Mucosa of descending colon (tissue), 3 donors: ENCODE results near the gene RCOR3. TPM values are rescaled to one million over a fixed set of nuclear protein-coding genes. Genes with fewer than 3 reads are reported as not detected.
A peak's percentile ranks its signal among the peaks of the same experiment; 100 is the strongest.
"Not testable (repeated sequence)": the region's sequence is repeated elsewhere in the genome, so short reads cannot be mapped to it uniquely, and the experiment has no call there.

Experiments
- ATAC-seq: fragments of 200-7000 bp; cut with Tn5 transposase; one replicate; pipeline ENCODE4 v1.9.1; 2020; ENCODE audit warnings: mild to moderate bottlenecking, moderate library complexity
- DNase-seq, 3 donors: peaks; one replicate each; pipeline ENCODE4 v3.0.0-alpha.2; 2020
- H3K36me3 ChIP-seq: fragments of 200-600 bp; one replicate; pipeline ENCODE4 v1.8.0; 2021; ENCODE audit warnings: low read depth, mild to moderate bottlenecking
- H3K4me1 ChIP-seq: fragments of 200-600 bp; one replicate; pipeline ENCODE4 v1.8.0; 2021; ENCODE audit warnings: low read depth, mild to moderate bottlenecking
- H3K4me3 ChIP-seq: fragments of 200-600 bp; one replicate; pipeline ENCODE4 v1.8.0; 2021; ENCODE audit warnings: mild to moderate bottlenecking
- H3K9me3 ChIP-seq: fragments of 200-600 bp; one replicate; pipeline ENCODE4 v1.8.0; 2021; ENCODE audit warnings: mild to moderate bottlenecking
- intact Hi-C, 2 donors: fragments of 100-400 bp; cut with DNase I in 1 of 2; cut with micrococcal nuclease in 1 of 2; formaldehyde crosslinking; loops; one replicate each; pipeline versions ENCODE4 v1.11.0 to v1.11.1; 2022; cut with DNase I, micrococcal nuclease
- total RNA-seq, 3 donors: library from RNA; stranded (reverse); fragmentation: NEBNext Ultra II Directional in 2 of 3; extraction: Animal tissue kit (Norgen Biotek cat#: 25700) in 2 of 3; gene quantifications; one replicate each; pipeline versions ENCODE4 v1.2.1 to v1.2.4, GENCODE V29; 2021 to 2023
- TF ChIP-seq, protein P1 (sequence below): fragments of 200-600 bp; IDR thresholded peaks from one replicate; pipeline ENCODE4 v1.8.0; 2022; ENCODE audit warnings: antibody characterized with exemption, mild to moderate bottlenecking
- donor health status: DM: no; HTN: no; CAD: no; lungs with moderate emphysema.
- donor health status: DM: no; HTN: no; CAD: no.
- donor health status: DM: no; HTN: yes; CAD: no.

Gene RCOR3
- total RNA-seq, 3 donors from 2014 or later, result 41.1 to 68.0 (median 60.4) TPM

DNA sequence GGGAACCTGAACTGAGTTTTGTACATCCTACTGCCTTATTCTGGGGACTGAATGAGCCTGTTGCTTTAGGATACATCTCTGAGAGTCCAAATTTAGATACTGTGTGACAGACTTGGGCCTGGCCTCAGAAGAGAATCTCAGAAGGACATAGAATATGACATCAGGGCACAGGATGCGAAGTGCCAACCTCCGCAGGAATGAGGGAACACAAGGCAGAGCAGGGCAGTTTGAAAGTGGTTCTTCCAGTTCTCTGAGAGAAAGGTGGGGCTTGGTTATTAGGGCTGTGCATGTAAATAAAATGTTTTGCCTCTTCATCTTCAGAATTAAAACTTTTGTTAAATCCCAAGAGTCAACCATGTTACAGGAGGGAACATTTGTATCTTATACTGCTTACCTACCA is 90.6 kb downstream of the RCOR3 start:
- TF ChIP-seq, protein P1, sequence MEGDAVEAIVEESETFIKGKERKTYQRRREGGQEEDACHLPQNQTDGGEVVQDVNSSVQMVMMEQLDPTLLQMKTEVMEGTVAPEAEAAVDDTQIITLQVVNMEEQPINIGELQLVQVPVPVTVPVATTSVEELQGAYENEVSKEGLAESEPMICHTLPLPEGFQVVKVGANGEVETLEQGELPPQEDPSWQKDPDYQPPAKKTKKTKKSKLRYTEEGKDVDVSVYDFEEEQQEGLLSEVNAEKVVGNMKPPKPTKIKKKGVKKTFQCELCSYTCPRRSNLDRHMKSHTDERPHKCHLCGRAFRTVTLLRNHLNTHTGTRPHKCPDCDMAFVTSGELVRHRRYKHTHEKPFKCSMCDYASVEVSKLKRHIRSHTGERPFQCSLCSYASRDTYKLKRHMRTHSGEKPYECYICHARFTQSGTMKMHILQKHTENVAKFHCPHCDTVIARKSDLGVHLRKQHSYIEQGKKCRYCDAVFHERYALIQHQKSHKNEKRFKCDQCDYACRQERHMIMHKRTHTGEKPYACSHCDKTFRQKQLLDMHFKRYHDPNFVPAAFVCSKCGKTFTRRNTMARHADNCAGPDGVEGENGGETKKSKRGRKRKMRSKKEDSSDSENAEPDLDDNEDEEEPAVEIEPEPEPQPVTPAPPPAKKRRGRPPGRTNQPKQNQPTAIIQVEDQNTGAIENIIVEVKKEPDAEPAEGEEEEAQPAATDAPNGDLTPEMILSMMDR, result no peak
- peak in 1 of 3 donors; percentile 53 for DNase-seq
- no peaks in the 10 kb centered on the region for H3K36me3 ChIP-seq
- intact Hi-C loops, result no loop called here
- H3K4me3 ChIP-seq, result no peak overlapping the region
- H3K9me3 ChIP-seq, result no peaks in the 10 kb centered on the region
- peak; percentile 73 for ATAC-seq
- peaks cover 16% of the 10 kb centered on the region for H3K4me1 ChIP-seq

DNA sequence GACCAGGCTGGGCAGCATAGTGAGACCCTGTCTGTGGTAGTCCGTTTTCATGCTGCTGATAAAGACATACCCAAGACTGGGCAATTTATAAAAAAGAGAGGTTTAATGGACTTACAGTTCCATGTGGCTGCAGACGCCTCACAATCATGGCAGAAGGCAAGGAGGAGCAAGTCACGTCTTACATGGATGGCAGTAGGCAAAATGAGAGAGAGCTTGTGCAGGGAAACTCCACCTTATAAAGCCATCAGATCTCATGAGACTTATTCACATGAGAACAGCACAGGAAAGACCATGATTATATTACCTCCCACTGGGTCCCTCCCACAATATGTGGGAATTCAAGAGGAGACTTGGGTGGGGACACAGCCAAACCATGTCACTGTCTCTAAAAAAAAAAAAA is 92.9 kb downstream of the RCOR3 start:
- intact Hi-C loops, H3K4me3 ChIP-seq, DNase-seq, ATAC-seq, H3K36me3 ChIP-seq, H3K9me3 ChIP-seq: not testable (repeated sequence)
- H3K4me1 ChIP-seq, result peaks cover 16% of the 10 kb centered on the region

DNA sequence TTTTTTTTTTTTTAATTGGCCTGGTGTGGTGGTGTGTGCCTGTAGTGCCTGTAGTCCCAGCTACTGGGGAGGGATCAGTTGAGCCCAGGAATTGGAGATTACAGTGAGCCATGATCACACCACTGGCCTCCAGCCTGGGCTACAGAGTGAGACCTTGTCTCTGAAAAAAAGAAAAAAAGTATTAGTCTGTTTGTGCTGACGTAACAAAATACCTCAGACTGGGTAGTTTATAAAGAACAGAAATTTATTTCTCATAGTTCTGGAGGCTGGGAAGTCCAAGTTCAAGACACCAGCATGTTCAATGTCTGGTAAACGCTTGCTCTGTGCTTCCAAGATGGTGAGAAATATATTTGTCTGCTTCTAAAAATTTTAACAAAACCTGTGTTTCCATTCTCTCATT is 93.3 kb downstream of the RCOR3 start:
- peaks cover 14% of the 10 kb centered on the region for H3K4me1 ChIP-seq
- TF ChIP-seq, protein P1, result no peak

DNA sequence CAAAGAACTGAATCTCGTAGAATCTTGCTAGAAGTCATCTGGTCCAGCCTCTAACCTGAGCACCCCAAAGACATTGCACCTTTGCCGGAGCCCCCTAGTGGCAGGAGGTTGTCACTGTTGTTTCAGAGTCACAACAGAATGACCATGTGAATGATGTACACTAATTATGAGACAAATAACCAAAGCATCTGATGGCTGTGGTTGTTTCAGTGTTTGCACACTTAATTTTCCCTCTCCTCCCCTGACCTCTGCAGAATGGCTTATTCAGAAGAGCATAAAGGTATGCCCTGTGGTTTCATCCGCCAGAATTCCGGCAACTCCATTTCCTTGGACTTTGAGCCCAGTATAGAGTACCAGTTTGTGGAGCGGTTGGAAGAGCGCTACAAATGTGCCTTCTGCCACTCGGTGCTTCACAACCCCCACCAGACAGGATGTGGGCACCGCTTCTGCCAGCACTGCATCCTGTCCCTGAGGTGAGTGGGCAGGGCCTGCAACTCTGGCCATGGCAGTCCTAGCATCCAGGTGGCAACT is 93.9 kb downstream of the RCOR3 start:
- H3K4me1 ChIP-seq, result peaks cover 14% of the 10 kb centered on the region
- H3K9me3 ChIP-seq, result no peaks in the 10 kb centered on the region
- intact Hi-C loops, result no loop called here
- ATAC-seq (peak; percentile 84), DNase-seq (peak; percentile 67 to 80 (median 78))
- TF ChIP-seq, protein P1, result no peak
- no peak overlapping the region for H3K4me3 ChIP-seq
- H3K36me3 ChIP-seq, result no peaks in the 10 kb centered on the region

More for the DNA sequence above, 93.3 kb downstream of the RCOR3 start:
- Histone ChIP-seq H3K4me3 (no peak overlapping the region), H3K9me3 (no peaks in the 10 kb centered on the region), H3K36me3 (no peaks in the 10 kb centered on the region)
- intact Hi-C loops, result no loop called here
- ATAC-seq (no peak), DNase-seq (no peak)

DNA sequence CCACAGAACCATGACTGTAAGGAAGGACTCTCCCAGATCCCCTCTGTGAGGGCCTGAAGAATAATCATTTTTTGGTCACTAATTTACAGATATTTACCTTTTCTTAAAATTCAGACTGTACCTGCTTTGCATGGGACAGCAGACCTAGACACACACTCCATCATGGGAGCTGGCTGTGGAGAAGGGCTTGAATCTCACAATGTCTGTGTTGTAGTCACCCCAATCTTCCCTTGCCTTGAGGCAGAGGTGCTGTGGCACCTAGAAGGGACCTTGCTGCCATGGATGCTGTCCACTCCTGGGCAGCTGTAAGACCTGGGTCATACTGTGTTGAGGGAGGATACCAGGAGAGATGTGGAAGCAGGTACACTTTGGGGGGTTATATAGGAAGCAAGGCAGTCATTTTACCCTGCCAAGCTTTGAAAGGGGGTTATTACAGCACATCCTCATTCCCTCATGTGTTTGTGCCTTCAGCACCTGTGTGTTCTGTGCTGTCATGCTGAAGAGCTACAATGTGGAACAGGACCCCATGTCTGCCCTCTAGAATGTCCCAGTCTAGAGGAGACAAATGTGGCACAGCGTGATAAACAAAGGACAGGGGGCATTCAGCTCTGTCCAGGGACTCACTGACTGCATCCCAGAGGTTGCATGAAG is 94.5 kb downstream of the RCOR3 start:
- no peak for ATAC-seq
- TF ChIP-seq, protein P1, result no peak
- Histone ChIP-seq H3K4me3 (no peak overlapping the region), H3K36me3 (no peaks in the 10 kb centered on the region), H3K4me1 (peaks cover 14% of the 10 kb centered on the region), H3K9me3 (no peaks in the 10 kb centered on the region)
- no peak for DNase-seq
- intact Hi-C loops, result no loop called here

DNA sequence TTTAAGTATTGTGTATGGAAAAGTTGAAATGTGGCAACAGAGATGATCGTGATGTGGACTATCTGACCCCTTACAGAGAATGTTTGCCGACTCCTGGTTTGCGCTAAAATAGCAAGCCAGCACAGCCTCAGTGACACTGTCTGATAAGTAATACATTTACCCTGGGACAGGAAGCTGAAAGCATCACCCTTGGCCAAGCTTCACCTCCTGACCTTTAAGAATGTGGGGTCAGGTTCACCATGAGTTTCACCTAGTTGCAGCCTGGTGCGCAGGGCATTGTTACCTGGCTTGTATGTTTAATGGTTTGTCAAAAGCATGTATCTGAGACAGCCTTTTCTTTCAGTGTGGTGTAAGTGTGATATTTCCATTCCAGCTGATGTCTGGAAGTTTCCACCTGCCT is 96.7 kb downstream of the RCOR3 start:
- no peaks in the 10 kb centered on the region for H3K9me3 ChIP-seq

More for the DNA sequence above, 96.7 kb downstream of the RCOR3 start:
- no peak overlapping the region for H3K4me3 ChIP-seq
- DNase-seq, result no peak
- TF ChIP-seq, protein P1, result no peak
- intact Hi-C loops, result no loop called here
- no peak for ATAC-seq
- H3K36me3 ChIP-seq, result no peaks in the 10 kb centered on the region
- H3K4me1 ChIP-seq, result peaks cover 10% of the 10 kb centered on the region
